Stomach (tissue), 4 donors: ENCODE results near the gene CD300H.

Source experiments
- CTCF ChIP-seq, 7 experiments: fragments of 450-650 bp in 4 of 7; fragments of 200-600 bp in 3 of 7; sonication (generic) in 3 of 7; IDR thresholded peaks; one replicate each; pipeline ENCODE4 v1.5.1; 2016 to 2019; ENCODE audit warnings: antibody characterized with exemption in 7 of 7, control low read depth in 2 of 7, mild to moderate bottlenecking in 1 of 7
- POLR2AphosphoS5 ChIP-seq, 3 donors: sonication (generic); formaldehyde crosslinking; IDR thresholded peaks; one replicate each; pipeline ENCODE4 v1.6.1; 2016; ENCODE audit warnings: antibody characterized with exemption in 3 of 3

GRCh38 chr17:74536890-74537289 is 30.4 kb downstream of the CD300H start:
- TF ChIP-seq CTCF (IDR thresholded peaks at IDR 0.05) (no peak), POLR2AphosphoS5 (IDR thresholded peaks at IDR 0.05) (no peak)
